HG02571 (cell line): ENCODE measurements around the gene ITFG1.
"Not testable (repeated sequence)": the region's sequence is repeated elsewhere in the genome, so short reads cannot be mapped to it uniquely, and the experiment has no call there.

Experiments used
- ATAC-seq: cut with Tn5 transposase; IDR thresholded peaks from one replicate; pipeline ENCODE4 v1.9.1; 2021; ENCODE audit warnings: mild to moderate bottlenecking, moderate library complexity; ENCODE audit not compliant: unreplicated experiment

Gene ITFG1

DNA sequence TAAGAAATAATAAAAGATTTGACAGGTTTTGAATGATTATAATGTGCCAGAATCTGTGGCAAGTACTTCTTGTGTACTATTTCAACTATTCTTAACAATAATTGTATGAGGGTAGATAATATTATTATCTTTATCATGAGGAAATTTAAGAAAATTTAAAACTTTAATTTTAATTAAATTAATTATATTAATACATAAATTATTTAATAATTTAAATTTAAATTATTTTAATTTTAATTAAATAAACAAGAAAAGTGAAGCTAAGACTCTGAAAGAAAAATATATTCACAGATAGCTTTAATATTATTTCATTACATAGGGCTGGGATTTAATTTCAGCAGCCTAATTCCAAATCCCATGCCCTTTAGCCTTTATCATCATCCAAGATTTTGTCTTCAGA lies 285.7 kb downstream of the ITFG1 start:
- ATAC-seq = no peak

DNA sequence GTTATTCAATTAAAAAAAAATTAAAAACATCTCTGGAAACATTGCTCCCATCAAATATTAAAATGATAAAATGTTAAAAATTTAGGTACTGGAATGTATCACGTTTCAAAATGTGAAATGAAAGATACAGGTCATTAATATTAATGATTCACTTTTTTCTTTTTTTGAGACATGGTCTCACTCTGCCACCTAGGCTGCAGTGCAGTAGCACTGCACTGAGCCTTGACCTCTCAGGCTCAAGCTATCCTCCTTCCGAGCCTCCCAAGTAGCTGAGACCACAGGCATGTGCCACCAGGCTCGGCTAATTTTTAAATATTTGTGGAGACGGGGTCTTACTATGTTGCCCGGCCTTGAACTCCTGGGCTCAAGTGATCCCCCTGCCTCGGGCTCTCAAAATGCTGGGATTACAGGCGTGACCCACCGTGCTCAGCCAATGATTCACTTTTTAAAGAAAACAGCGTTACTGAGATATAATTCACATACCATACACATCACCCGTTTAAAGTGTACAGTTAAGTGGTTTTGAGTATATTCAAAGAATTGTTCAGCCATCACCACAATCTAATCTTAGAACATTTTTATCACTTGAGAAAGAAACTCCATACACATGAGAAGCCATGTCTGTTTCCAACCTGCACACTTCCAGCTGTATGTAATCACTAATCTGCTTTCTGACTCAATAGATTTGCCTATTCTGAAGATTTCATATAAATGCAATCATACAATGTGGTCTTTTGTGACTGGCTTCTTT lies 298.0 kb downstream of the ITFG1 start:
- ATAC-seq = no peak

DNA sequence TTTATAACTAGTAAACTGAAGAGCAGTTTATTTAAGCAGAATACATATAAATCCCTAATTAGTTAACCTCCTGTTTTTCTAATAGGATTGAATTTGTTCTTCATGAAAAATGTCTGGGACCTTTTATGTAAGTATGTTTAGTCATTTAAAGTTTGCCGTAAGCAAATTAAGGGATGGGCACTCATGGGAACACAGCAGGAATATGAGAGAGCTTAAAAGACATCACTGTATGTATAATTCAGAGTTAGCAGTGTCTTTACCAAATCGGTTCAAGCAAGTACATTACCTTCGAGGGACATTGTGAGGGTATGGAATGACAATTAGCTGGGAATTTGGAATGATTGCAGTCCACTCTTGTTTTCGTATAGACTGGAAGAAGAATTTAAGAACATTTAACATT lies 299.4 kb downstream of the ITFG1 start:
- no peak for ATAC-seq

DNA sequence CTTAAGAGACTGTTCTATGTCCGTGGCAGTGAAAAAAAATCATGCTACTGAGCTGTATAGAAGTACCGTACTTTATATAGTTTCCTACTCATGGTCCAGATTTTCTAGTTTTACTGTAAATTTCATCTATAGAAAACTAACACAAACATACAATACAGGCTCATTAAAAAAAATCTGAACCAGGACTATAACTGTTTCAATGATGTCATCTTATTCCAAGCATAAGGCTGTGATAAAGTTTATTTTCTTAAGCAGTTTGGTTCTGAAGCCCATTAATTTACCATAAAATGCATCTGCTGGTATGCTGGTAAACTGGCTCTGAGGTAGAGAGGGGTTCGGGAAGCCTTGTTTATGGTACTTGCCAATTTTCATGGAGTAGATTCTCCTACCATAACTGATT lies 300.4 kb downstream of the ITFG1 start:
- no peak for ATAC-seq

DNA sequence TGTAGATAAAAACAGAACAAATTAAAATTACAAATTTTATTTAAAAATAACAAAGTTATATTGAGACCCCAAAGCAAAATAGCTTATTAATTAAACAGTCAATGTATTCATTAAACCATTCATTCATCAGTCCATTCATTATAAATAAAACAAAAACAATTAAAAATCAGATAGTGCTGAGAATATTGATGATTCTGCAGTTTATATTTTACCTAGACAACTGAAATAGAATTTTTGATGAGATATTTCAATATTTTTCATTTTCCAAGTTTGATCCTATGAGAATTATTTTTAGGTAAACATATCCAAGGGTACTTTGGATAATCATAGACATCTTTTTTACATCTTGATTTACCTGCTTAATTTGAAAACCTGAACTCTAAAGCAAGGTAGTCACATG lies 301.9 kb downstream of the ITFG1 start:
- ATAC-seq = no peak

DNA sequence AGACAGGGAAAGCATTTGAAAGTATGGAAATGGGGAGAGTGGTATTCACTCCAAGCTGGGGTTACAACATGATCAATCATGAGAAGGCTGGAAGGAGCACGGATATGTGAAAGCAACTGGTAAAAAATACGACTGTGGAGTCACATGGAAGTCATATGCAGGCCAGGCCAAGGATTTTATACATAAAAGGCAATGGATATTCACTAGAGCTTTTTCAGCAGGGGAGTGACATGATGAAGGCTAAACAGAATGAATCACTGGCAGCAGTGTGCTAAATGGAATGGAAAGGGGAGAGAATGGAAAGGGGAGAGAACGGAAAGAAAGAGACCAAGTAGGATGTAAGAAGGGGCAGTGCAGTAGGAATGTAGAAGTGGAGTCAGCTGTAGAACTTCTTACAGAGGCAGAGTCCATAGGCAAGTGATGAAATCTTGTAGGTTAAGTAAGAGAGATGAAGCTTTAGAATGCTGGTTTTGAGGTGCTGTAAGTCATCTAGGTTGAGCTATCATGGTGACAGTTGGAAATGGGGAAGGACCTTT lies 304.1 kb downstream of the ITFG1 start:
- ATAC-seq = no peak

DNA sequence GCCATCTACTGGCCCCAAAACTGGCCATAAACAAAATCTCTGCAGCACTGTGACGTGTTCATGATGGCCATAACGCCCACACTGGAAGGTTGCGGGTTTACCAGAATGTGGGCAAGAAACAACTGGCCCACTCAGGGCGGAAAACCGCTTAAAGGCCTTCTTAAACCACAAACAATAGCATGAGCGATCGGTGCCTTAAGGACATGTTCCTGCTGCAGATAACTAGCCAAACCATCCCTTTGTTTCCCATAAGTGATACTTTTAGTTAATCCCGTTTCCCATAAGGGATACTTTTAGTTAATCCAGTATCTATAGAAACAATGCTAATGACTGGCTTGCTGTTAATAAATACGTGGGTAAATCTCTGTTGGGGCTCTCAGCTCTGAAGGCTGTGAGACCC lies 308.4 kb downstream of the ITFG1 start:
- ATAC-seq = not testable (repeated sequence)

DNA sequence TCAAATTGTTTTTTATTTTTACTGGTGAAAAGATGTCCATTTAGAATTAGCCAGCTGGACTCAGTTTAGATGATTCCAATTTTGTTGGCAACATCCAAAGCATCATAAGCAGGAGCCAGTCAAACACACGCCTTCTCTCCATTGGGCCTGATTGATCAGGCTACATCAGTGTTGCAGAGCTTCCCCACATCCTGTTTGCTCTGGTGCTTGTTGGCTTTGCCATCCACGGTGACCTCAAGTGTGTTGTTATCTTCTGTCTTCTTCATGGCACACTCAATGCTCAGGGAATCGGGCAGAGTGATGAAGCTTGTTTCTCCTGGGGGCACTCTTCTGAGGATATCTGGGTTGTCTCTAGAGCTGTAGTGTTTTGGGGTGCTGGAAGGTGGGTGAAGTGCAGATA lies 310.8 kb downstream of the ITFG1 start:
- ATAC-seq = no peak

DNA sequence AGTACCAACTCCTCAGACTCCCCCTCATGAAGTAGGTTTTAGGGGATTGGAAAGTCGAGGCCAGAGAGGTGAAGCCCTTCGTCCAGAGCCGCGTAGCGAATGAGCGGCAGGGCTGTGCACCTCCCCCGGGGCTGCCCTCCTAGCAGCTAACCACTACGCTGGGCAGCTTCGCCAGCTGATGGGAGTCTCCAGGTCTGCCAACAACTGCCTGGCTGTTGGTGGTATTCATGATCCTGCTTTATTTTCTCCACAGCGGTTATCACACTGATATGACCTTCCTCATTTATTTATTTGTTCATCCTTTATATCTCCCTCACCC lies 316.3 kb downstream of the ITFG1 start:
- no peak for ATAC-seq

DNA sequence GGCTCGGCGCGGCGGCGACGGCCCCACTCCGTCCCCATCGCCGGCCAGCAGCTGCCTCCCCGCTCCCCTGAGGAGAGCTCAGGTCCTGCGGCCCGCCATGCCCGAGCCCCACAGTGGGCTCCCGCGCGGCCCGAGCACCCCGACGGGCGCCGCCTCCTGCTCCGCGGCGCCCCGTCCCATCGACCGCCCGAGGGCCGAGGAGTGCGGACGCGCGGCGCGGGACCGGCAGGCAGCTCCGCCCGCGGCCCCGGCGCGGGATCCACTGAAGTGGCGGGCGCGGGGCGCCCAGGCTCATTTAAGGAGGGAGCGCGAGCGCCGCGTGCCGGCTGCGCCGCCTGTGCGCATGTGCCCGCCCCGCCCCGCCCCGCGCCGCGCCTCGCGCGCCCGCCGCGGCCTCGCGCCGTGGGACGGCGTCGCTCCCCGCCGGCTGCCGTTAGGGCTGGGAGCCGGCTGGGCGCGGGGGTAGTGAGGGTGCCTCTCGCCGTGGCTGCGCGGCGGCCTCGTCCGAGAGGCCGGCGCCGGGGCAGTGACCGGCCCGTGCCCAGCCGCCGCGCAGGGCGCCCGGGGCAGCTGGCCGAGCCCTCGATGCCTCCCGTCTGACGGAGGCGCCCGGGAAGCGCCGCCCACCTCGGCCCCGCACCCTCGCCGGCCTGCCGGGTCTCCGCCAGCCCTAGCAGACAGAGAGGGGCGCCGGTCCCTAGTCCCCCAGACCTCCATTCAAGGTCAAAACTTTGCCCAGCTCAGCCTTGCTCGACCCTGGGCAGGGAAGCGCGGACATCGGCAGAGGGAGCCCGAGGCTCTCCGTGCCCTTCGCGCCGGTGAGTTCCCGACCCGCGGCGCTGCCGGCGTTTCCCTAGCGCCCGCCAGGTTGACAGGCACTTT lies 316.9 kb downstream of the ITFG1 start, which contains the start of gene NETO2:
Gene NETO2 (minus strand): TSS at position 269 of the 882 bp plus-strand sequence. CDS start 333 bp downstream, outside the sequence.
- ATAC-seq = peak; percentile 49

DNA sequence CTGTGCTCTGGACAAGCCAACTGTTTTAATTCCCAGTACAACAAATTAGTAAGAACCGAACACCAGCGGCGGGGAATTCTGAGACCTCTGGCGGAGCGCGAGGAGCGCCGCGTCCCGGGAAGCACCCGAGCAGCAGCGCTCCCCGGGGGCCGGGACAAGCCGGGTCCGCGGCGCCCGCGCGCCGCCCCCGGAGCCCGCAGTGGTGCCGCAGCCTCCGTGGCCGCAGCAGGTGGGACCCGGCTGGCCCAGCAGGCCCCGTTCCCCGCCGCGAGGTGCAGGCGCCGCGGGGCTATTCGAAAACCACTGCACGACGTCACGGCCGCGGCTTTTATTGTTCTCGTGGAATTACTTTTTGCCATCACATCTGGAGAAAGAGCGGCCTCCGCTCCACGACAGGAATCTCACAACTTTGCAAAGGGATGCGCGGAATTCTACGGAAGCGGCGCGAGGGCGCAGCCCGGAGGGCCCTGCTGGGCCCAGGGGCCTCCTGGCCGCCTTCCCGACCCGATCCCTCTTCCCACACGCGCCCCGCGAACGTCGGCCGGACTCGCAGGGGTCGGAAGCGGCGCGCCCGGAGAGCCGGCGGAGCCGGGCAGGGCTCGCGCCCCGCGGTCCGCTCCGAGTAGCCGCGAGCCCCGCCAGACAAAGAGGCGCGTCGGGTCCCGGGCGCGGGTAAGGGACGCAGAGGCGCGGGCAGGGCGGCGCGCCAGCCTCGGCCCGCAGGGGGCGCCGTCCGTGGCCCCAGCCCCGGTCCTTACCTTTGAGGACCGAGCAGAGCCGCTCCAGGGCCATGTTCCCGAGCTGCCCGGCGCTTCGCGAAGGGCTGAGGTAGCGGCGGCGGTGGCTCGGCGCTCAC lies 317.8 kb downstream of the ITFG1 start:
- peak; percentile 63 for ATAC-seq

DNA sequence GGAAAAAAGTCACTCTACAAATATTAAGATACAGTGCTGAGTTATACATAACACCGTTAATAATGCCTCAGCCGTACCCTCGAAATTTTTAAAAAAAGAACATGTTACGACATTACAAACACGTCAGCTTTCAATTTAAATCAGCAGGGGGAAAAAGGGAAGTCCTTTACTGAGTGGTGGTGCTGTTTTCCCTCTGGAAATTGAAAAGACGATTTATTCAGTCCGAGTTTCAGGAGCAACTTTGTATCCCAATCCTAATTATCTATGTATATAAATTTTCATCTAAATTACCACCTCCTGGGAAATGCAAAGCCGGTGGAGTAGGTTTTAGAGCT lies 318.4 kb downstream of the ITFG1 start:
- no peak for ATAC-seq

DNA sequence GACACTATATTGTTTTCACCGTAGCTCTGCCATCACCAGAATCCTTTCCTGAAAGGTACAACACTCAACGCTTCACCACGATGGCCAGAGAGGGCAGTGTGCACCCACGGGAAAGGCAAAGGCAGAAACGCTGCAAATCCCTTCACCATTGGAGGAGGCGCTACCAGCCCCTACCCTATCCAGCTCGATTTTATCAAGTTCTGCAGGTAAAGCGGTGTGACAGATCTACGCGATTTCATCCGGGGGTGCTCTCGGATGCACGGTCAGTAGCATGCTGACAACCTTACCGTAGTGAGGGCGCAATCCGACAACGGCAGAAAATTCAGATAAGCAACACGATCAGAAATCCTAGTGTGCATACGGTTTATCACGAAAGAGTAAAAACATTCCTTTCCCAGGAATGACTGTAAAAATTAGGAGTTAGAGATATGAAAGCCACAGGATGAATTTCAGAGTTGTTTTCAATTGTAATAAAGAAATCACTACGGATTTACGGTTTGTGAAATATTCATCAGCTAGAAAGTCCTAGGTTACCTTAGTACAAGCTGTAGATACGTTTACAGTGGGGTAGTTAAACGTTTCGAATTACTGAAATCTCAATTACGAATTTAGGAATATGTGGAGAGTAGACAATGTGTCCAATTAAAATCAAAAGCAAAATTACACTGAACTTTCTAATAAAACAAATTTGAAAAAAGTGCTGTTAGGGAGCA lies 318.9 kb downstream of the ITFG1 start:
- ATAC-seq = peak; percentile 53

DNA sequence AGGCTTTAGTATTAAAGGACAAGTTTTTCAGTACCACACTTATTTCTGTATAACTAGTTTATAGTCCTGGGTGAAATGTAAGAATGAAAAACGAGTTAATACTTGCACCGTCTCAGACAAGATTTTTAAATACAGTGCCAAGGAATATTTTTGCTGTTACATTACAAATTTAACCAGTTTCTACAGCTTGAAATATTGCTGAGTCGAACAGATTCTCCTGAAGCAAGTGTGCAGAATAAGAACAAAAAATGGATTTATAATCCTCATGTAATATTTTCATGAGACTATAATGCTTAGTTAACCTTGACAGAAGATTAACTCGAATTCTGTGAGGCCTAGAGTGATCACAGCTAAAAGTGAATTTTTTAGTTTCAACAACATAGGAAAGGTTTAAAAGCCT lies 320.2 kb downstream of the ITFG1 start:
- no peak for ATAC-seq

DNA sequence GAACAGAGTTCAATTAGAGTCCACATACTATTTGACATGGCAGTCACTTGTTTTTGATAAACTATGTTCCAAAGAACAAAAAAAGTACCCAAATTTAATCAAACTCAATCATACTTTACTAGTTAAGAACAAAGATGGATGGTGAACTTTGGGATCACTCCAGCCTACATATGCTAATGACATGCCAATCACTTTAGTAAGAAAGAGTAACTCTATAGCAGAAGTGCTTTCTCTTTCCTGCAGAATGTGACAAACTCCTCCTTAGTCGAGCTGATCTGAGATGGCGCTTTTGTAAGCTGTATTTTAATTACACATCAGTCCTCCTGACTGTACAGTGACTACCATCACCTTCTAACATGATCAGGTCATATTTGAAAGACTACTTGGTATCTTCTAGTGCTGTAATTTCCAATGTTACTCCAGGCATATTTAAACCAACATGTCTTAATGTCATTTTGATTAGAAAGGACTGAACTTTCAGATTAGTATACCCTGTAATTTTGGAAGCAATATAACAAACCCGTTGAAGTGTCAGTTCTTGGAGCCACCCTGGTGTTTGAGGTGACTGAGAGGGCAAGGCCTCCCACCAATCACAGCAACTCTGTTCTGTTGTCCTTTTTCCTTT lies 321.2 kb downstream of the ITFG1 start:
- ATAC-seq = no peak

DNA sequence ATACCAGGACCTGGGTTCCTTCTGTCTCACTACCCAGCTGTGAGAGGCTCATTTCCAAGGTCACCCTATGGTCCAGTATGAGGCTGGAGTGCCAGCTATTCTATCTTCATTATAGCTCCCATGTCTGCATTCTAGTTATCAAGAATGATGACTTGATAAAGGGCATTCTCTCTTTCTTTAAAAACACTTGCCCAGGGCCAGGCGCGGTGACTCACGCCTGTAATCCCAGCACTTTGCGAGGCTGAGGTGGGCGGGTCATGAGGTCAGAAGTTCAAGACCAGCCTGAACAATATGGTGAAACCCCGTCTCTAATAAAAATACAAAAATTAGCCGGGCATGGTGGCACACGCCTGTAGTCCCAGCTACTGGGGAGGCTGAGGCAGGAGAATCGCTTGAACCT lies 322.9 kb downstream of the ITFG1 start:
- not testable (repeated sequence) for ATAC-seq

DNA sequence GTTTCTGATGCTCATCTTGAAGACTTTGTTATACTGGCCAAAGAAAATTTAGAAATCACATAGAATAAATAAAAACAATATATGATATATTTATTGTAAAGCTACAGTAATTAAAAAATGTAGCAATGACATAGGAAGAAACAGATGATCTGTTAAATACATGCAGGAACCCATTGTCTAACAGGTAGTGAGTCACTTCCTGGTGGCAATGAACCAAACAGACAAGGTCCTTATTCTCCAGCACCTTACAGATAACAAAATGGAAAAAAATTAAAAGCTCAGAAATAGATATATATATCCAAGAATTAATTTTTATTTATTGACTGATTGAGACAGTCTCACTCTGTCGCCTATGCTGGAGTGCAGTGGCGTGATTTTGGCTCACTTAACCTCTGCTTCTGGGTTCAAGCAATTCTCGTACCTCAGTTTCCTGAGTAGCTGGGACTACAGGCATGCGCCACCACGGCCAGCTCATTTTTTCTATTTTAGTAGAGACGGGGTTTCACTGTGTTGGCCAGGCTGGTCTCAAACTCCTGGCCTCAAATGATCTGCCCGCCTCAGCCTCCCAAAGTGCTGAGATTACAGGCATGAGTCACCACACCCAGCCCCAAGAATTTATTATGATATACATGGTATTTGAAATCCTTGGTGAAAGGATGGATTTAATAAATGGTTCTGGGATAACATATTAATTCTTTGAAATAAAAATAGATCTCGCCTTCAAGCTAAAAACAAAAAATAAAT lies 324.6 kb downstream of the ITFG1 start:
- ATAC-seq = no peak

DNA sequence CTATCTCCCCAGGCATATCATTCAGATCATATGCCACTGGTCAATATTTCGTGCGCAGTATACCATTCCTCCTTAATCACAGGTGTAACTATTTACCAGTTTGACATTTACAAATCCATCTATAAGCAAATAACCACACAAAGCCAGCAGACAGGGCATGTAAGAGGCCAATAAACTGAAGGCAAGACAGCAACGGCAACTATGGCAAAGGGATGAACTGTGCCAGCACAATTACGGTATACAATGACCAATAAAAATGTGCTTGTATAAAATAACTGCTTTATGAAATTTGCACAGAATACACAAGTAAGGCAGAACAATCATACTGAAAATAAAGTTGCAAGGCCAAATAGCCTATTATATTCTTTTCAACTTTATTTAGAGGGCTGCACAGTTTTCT lies 326.3 kb downstream of the ITFG1 start:
- ATAC-seq = no peak

DNA sequence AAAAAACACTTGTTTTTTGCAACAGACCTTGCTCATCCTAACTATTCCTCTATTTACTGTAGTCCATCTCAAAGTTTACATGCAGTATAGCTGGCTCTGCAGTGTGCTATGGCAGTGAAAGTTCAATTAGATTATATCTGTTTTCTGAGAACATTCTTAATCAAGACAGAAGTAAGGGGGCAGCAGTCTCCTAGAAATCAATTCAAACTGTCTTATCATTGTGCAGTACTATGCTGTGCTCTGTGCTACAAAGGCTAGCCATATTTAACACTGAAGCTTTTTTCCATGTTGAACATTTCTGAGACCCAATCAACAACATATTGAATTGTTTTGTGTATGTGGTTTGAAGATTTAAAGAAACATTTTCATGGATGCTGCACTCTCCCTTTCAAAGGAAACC lies 328.6 kb downstream of the ITFG1 start:
- ATAC-seq = no peak
